ENCODE measurements around the gene FAM185A. TPM values are rescaled to one million over a fixed set of nuclear protein-coding genes. Genes with fewer than 3 reads are reported as not detected.

FAM185A gene
- total RNA-seq (2022; extraction: Qiagen RNA extraction) = 6.7 to 7.9 TPM (median 7.1 TPM) in 5 replicates

GRCh38 chr7:102748605-102749444, at the start of gene FAM185A:
Gene FAM185A, plus strand, starts transcription at chr7:102748999. Its CDS starts 209 bp downstream, at chr7:102749208.

Other genes with a start within 250 kb of the FAM185A start
- 1.2 to 2.1 TPM (median 1.5 TPM) in 5 replicates for gene RASA4B, start 231.2 kb upstream of the FAM185A start, total RNA-seq (2022; extraction: Qiagen RNA extraction)
- gene UPK3BL2, start 205.3 kb upstream of the FAM185A start, total RNA-seq (2022; extraction: Qiagen RNA extraction) = 2.1 to 3.4 TPM (median 2.9 TPM) in 5 replicates
- not detected in 5 replicates for gene SPDYE2, start 197.8 kb upstream of the FAM185A start, total RNA-seq (2022; extraction: Qiagen RNA extraction)
- 13.6 to 35.7 TPM (median 28.1 TPM) in 5 replicates for gene POLR2J3, start 176.4 kb upstream of the FAM185A start, total RNA-seq (2022; extraction: Qiagen RNA extraction)
- 1.5 to 2.5 TPM (median 2.1 TPM) in 5 replicates for gene RASA4, start 132.2 kb upstream of the FAM185A start, total RNA-seq (2022; extraction: Qiagen RNA extraction)
- 7.7 to 15.5 TPM (median 12.6 TPM) in 5 replicates for gene UPK3BL1, start 106.2 kb upstream of the FAM185A start, total RNA-seq (2022; extraction: Qiagen RNA extraction)
- not detected in 5 replicates for gene SPDYE2B, start 98.7 kb upstream of the FAM185A start, total RNA-seq (2022; extraction: Qiagen RNA extraction)
- 0.23 to 0.46 TPM (median 0.26 TPM) in 5 replicates for gene POLR2J2, start 77.3 kb upstream of the FAM185A start, total RNA-seq (2022; extraction: Qiagen RNA extraction)
- gene LRRC17, start 164.0 kb downstream of the FAM185A start, total RNA-seq (2022; extraction: Qiagen RNA extraction) = 0.07 to 0.14 TPM (median 0.09 TPM) in 3 of 5 replicates, not detected in the others

All from A549 treated with AZD2906 at 1 μM for 4 hours (cell line).